ENCODE results near the gene EML6. TPM values are rescaled to one million over a fixed set of nuclear protein-coding genes. Genes with fewer than 3 reads are reported as not detected.

The EML6 gene
- total RNA-seq, 4 donors from 2014 or later, result 0.62 to 1.5 (median 1.1) TPM

GRCh38 chr2:54726940-54727339 is 3.5 kb downstream of the EML6 start:
- Histone ChIP-seq H3K27ac (no peak overlapping the region), H3K36me3 (no peaks in the 10 kb centered on the region), H3K9me3 (no peaks in the 10 kb centered on the region), H3K27me3 (peaks cover 9% of the 10 kb centered on the region), H3K4me3 (no peak overlapping the region), H3K4me1 (peaks cover 0 to 27% (median 6%) of the 10 kb centered on the region in 3 donors)
- WGBS, 2 donors (ENCODE audit: low coverage in 1 of 2), result 69 to 100% methylated on average over 1 to 2 of the region's 2 CpGs
- no peak for ATAC-seq
- no peak for TF ChIP-seq EP300 (IDR thresholded peaks at IDR 0.05)

- Histone ChIP-seq H3K4me3 (no peak overlapping the region), H3K27me3 (peaks cover 9% of the 10 kb centered on the region), H3K9me3 (no peaks in the 10 kb centered on the region), H3K4me1 (peaks cover 0 to 17% (median 6%) of the 10 kb centered on the region in 3 donors), H3K36me3 (no peaks in the 10 kb centered on the region), H3K27ac (no peak overlapping the region)
- TF ChIP-seq EP300 (IDR thresholded peaks at IDR 0.05) (no peak), CTCF (IDR thresholded peaks at IDR 0.05) (no peak), POLR2A (IDR thresholded peaks at IDR 0.05) (no peak)
- WGBS, 2 donors (ENCODE audit: low coverage in 1 of 2), result 61% methylated on average over 4 of the region's 4 CpGs; no CpG with 5 or more reads in 1 of the 2 donors
- ATAC-seq, result no peak
Observed at GRCh38 chr2:54728669-54729120, 5.2 kb downstream of the EML6 start.

- Histone ChIP-seq H3K4me1 (no peaks in the 10 kb centered on the region), H3K36me3 (no peaks in the 10 kb centered on the region), H3K4me3 (no peak overlapping the region), H3K27ac (no peak overlapping the region), H3K27me3 (no peaks in the 10 kb centered on the region), H3K9me3 (no peaks in the 10 kb centered on the region)
- ATAC-seq, result no peak
- 41 to 56% methylated on average over 2 of the region's 2 CpGs for WGBS, 2 donors (ENCODE audit: low coverage in 1 of 2)
- no peak for TF ChIP-seq EP300 (IDR thresholded peaks at IDR 0.05)
- TF ChIP-seq POLR2A (IDR thresholded peaks at IDR 0.05), result no peak
- no peak for TF ChIP-seq CTCF (IDR thresholded peaks at IDR 0.05)
- TF ChIP-seq POLR2AphosphoS5 (IDR thresholded peaks at IDR 0.05), result no peak
Observed at GRCh38 chr2:54735636-54736035, 12.2 kb downstream of the EML6 start.

GRCh38 chr2:54738281-54738680 is 14.8 kb downstream of the EML6 start:
- Histone ChIP-seq H3K36me3 (no peaks in the 10 kb centered on the region), H3K27ac (no peak overlapping the region), H3K9me3 (no peaks in the 10 kb centered on the region), H3K4me3 (no peak overlapping the region), H3K4me1 (no peaks in the 10 kb centered on the region), H3K27me3 (no peaks in the 10 kb centered on the region)
- TF ChIP-seq CTCF (IDR thresholded peaks at IDR 0.05), result no peak
- TF ChIP-seq POLR2A (IDR thresholded peaks at IDR 0.05), result no peak
- TF ChIP-seq EP300 (IDR thresholded peaks at IDR 0.05), result no peak
- no peak for TF ChIP-seq POLR2AphosphoS5 (IDR thresholded peaks at IDR 0.05)
- ATAC-seq, result no peak

- WGBS, 2 donors (ENCODE audit: low coverage in 1 of 2), result 40 to 50% methylated on average over 2 of the region's 2 CpGs
- H3K9me3 ChIP-seq, result no peaks in the 10 kb centered on the region
- H3K4me3 ChIP-seq, result no peak overlapping the region
- no peaks in the 10 kb centered on the region for H3K36me3 ChIP-seq
- H3K4me1 ChIP-seq, result no peaks in the 10 kb centered on the region
- TF ChIP-seq EP300 (IDR thresholded peaks at IDR 0.05), result no peak
- no peak for TF ChIP-seq CTCF (IDR thresholded peaks at IDR 0.05)
- TF ChIP-seq POLR2A (IDR thresholded peaks at IDR 0.05), result no peak
- no peak for TF ChIP-seq POLR2AphosphoS5 (IDR thresholded peaks at IDR 0.05)
- H3K27me3 ChIP-seq, result no peaks in the 10 kb centered on the region
- H3K27ac ChIP-seq, result no peak overlapping the region
- ATAC-seq, result no peak
Observed at GRCh38 chr2:54740333-54740732, 16.9 kb downstream of the EML6 start.

Data from gastroesophageal sphincter (tissue), 4 donors.